ENCODE measurements around the gene ZMYND11.

GRCh38 chr10:129810-130209, 5.4 kb upstream of the ZMYND11 start:
- TF ChIP-seq REST (IDR thresholded peaks at IDR 0.05; ENCODE audit: insufficient read depth in 1 of 2, low read depth in 2 of 2, low read length in 1 of 2) (no peak), CTCF (IDR thresholded peaks at IDR 0.05) (no peak), SIN3A (IDR thresholded peaks at IDR 0.05; ENCODE audit: borderline replicate concordance, insufficient read depth, low read depth, low read length) (no peak), POLR2AphosphoS5 (IDR thresholded peaks at IDR 0.05; ENCODE audit: low read depth, low read length) (no peak)

Data from Panc1 (cell line).